CD4-positive, alpha-beta T cell treated with Interferon gamma for 1 hour (primary cell): ENCODE results near the gene HGS.

Experiments used
- DNase-seq: peaks from one replicate; pipeline ENCODE4 v3.0.0-alpha.2; 2020

The HGS gene, protein sequence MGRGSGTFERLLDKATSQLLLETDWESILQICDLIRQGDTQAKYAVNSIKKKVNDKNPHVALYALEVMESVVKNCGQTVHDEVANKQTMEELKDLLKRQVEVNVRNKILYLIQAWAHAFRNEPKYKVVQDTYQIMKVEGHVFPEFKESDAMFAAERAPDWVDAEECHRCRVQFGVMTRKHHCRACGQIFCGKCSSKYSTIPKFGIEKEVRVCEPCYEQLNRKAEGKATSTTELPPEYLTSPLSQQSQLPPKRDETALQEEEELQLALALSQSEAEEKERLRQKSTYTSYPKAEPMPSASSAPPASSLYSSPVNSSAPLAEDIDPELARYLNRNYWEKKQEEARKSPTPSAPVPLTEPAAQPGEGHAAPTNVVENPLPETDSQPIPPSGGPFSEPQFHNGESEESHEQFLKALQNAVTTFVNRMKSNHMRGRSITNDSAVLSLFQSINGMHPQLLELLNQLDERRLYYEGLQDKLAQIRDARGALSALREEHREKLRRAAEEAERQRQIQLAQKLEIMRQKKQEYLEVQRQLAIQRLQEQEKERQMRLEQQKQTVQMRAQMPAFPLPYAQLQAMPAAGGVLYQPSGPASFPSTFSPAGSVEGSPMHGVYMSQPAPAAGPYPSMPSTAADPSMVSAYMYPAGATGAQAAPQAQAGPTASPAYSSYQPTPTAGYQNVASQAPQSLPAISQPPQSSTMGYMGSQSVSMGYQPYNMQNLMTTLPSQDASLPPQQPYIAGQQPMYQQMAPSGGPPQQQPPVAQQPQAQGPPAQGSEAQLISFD

DNA sequence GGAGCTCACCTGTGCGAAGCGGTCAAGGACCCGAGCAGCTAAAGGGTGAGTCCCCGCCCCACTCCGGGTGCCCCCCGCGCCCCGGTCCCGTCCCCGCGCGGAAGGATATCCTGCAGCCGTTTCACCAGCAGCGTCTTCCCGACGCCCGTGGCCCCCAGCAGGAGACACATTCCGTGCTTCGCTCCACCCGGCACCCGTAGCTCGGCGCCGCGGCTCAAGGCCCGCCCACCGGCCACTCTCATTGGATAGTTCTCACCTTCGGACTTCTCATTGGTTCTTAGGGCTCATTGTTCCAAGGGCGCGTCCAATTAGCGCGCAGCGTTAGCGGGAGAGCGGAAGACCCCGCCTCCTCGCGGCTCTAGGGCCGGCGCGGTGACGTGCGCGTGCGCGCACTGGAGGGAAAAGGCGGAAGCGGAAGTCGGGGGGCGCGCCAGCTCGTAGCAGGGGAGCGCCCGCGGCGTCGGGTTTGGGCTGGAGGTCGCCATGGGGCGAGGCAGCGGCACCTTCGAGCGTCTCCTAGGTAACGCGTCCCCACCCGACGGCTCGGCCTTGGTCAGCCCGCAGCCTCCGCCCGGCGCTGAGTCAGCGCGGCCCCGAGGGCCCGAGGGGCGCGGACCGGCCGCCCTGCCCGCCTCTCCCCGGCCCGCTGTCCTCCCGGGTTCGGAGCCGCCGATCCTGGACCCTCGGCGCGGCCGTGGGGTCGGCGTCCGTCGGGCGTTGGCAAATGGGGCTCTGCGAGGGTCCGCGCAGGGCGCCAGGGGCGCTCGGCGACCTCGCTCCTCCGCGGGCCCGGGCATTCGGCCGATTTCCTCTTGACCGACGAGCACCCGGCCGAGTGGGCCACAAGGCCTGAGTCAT is at the start of gene HGS, which contains the start of gene ARL16:
Gene HGS (plus strand): TSS at position 428 of the 858 bp plus-strand sequence. CDS start 56 bp downstream, at position 484.
Gene ARL16 (minus strand): TSS at position 214 of the 858 bp plus-strand sequence. CDS start 44 bp downstream, at position 170.
- DNase-seq: peak; percentile 97

- DNase-seq: no peak
Measured at GRCh38 chr17:81635431-81635830, 48.4 kb upstream of the HGS start.

- DNase-seq: no peak
Measured at GRCh38 chr17:81635973-81636504, 47.8 kb upstream of the HGS start.

DNA sequence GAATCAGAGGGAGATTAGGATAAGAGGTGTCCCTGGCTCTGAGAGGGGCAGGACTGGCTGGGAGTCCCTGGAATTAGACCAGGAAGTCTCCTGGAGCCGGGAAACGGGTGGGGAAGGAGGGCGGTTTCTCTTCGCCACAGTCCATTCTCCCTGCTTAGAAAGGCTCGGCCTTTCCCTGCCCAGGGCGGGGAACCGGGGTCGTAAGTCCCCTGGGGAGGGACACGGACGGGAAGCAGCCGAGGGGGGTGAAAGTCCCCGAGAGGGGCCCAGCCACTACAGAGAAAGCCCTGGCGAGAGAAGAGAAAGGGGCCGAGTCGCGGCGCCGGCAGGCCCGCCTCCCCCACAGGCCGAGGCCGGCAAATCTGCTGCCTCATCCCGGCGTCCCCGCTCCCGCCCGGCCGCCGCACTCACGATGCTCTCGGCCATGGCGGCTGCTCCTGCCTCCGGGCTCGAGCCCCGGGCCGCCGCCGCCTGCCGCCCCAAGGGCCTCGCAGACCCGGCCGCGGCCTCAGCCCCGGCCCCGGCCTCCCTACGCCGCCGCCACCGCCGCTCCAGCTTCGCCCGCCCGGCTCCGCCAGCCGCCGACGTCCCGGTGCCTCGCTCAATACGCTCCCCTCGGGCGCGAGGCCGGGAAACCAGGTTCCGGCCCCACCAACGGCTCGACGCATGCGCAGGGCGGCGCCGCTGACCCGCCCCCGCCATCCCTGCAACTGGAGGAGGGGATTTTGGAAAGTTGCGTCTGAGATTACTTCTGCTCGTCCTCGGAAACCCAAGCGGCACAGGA is 47.1 kb upstream of the HGS start, which contains the start of the genes NPLOC4 and TSPAN10:
Gene NPLOC4 (minus strand): TSS at position 608 of the 784 bp plus-strand sequence. CDS start 182 bp downstream, at position 426.
Gene TSPAN10 (plus strand): TSS at position 692 of the 784 bp plus-strand sequence. CDS start 5,217 bp downstream, outside the sequence.
- peak; percentile 79 for DNase-seq

- DNase-seq: no peak
Measured at GRCh38 chr17:81638683-81639082, 45.1 kb upstream of the HGS start.

- no peak for DNase-seq
Measured at GRCh38 chr17:81640011-81640410, 43.8 kb upstream of the HGS start.

DNA sequence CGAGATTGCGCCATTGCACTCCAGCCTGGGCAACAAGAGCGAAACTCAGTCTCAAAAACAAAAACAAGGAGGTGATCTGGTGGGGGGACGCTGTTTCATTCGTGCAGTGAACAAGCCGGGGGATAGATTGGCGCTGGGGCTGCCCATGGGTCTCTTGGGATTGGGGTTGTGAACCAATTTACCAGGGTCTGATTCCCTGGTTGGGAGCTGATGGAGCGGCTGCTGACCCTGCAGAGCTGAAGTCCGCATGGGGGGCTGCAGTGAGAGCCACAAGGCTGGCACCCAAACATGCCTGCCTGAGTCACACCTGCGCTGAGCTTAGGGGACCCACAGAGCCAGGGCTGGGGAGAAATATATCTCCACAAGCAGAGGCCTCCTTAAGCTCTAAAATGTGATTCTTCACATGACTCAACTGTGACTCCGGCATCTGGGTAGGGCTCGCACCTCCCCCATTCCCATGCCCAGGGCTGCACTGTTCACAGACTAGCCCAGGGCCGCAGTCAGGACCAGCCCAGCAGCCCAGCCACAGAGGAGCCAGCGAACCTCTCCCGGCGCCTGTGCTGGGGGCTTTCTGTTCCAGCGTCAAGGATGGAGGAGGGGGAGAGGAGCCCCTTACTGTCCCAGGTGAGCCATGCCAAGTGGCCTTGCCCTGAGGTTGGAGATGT is 41.9 kb upstream of the HGS start:
- no peak for DNase-seq

GRCh38 chr17:81644496-81644895 is 39.3 kb upstream of the HGS start:
- DNase-seq: no peak

DNA sequence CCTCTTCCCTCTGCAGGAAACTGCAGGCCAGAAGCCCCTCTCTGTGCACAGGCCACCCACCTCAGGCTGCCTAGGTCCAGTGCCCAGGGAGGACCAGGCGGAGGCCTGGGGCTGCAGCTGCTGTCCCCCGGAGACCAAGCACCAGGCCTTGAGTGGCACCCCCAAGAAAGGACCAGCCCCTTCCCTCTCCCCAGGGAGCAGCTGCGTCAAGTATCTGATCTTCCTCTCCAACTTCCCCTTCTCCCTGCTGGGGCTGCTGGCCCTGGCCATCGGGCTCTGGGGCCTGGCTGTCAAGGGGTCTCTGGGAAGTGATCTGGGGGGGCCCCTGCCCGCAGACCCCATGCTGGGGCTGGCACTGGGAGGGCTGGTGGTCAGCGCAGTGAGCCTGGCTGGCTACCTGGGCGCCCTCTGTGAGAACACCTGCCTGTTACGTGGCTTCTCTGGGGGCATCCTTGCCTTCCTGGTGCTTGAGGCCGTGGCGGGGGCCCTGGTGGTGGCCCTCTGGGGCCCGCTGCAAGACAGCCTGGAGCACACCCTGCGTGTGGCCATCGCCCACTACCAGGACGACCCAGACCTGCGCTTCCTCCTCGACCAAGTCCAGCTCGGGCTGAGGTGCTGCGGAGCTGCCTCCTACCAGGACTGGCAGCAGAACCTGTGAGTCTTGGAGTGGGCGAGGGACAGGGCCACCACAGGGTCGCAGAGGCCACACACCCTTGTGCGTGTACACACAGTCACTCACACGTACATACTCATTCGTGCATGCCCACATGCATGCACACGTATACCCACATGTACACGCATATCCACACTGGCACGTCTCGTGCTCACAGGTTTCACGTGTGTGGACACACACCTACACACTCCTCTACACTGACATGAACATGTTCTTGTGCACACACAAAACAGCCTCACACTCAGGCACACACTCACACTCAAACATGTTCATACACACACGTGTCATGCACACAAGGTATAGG is 38.5 kb upstream of the HGS start:
- DNase-seq: no peak

GRCh38 chr17:81646869-81647600 is 36.8 kb upstream of the HGS start:
- DNase-seq: no peak

DNA sequence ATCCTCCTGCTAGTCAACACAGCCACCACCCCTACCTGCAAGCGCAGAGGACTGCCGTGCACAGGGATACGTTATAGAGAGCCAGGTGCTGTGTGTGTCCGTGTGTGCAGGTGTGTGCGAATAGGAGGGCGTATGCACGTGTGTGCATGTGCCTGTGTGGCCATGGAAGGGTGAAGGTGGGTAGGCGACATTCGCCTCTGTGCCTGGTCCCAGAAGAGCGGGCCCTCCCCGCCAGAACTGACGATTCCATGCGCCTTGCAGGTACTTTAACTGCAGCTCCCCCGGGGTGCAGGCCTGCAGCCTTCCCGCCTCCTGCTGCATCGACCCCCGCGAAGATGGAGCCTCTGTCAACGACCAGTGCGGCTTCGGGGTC is 36.2 kb upstream of the HGS start:
- no peak for DNase-seq

DNA sequence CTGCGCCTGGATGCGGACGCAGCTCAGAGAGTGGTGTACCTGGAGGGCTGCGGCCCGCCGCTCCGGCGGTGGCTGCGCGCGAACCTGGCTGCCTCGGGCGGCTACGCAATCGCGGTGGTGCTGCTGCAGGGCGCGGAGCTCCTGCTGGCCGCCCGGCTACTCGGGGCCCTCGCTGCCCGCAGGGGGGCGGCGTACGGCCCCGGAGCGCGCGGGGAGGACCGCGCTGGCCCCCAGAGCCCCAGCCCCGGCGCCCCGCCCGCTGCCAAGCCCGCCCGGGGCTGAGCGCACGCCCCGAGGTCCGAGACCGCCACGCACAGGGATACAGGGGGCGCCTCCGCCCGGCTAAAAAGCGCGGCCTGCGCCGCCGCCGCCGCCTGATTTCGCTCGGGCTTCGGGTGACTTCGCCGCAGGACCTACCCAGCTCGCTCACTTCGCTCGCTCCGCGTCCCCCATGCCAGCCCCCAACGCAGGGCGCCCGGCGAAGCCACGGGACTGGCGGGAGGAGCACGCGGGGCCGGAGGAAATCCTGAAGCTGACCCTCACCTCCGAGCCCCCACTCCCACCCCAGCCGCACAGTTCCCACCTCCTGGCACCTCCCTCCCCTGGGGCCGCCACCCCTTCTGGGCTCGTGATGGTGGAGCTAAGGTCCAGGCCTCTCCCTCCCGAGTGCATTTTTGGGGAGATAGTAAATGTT is 35.7 kb upstream of the HGS start:
- DNase-seq: no peak

DNA sequence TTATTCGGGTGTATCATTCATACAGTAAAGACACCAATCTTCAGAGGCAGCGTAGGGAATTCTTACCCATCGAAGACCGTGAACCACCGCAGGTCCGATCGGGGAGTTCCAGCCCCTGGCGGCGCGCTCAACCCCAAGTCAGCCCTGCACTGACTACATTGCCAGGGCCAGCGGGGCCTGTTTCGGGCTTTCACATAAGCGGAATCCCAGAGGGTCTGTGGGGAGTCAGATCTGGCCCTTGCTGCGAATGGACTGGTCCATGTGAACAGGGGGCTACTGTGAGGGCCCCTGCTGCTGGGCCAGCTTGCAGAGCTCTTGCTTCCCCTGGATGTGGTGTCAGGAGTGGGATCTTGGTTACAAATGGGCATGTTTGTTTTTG is 35.1 kb upstream of the HGS start:
- no peak for DNase-seq

- DNase-seq: no peak
Measured at GRCh38 chr17:81650951-81651350, 32.9 kb upstream of the HGS start.

- no peak for DNase-seq
Measured at GRCh38 chr17:81651692-81652091, 32.1 kb upstream of the HGS start.

- DNase-seq: no peak
Measured at GRCh38 chr17:81652906-81653771, 30.7 kb upstream of the HGS start.

GRCh38 chr17:81655378-81656117 is 28.3 kb upstream of the HGS start:
- no peak for DNase-seq
